Gastroesophageal sphincter (tissue), 4 donors: ENCODE results near the gene SMC1A. TPM values are rescaled to one million over a fixed set of nuclear protein-coding genes. Genes with fewer than 3 reads are reported as not detected.

Experiments used
- ATAC-seq: fragments of 150-250 bp; one replicate; pipeline ENCODE4 v1.9.1; 2016; ENCODE audit warnings: mild to moderate bottlenecking, moderate library complexity
- H3K27ac ChIP-seq, 4 donors: fragments of 200-600 bp; sonication (generic) in 3 of 4; 1 replicate in 3 of 4; 2 replicates in 1 of 4; pipeline ENCODE4 v1.5.1; 2016 to 2019
- H3K27me3 ChIP-seq: fragments of 200-600 bp; sonication (generic); one replicate; pipeline ENCODE4 v1.5.1; 2019
- H3K36me3 ChIP-seq, 2 donors: fragments of 200-600 bp; sonication (generic); one replicate each; pipeline ENCODE4 v1.5.1; 2019; ENCODE audit warnings: control low read depth in 1 of 2
- H3K4me1 ChIP-seq, 3 donors: fragments of 200-600 bp; sonication (generic); 1 replicate in 2 of 3; 2 replicates in 1 of 3; pipeline ENCODE4 v1.5.1; 2016 to 2019; ENCODE audit warnings: control low read depth in 2 of 3
- H3K4me3 ChIP-seq, 2 donors: fragments of 200-600 bp; sonication (generic); one replicate each; pipeline ENCODE4 v1.5.1; 2019; ENCODE audit warnings: mild to moderate bottlenecking in 1 of 2, moderate library complexity in 1 of 2
- H3K9me3 ChIP-seq, 3 donors: fragments of 200-600 bp; sonication (generic); one replicate each; pipeline ENCODE4 v1.5.1; 2017 to 2019; ENCODE audit warnings: control low read depth in 2 of 3
- CTCF ChIP-seq, 4 experiments: fragments of 200-600 bp in 2 of 4; fragments of 450-650 bp in 2 of 4; sonication (generic) in 1 of 4; IDR thresholded peaks; one replicate each; pipeline ENCODE4 v1.5.1; 2017 to 2019; ENCODE audit warnings: antibody characterized with exemption in 4 of 4, mild to moderate bottlenecking in 2 of 4, moderate library complexity in 2 of 4
- EP300 ChIP-seq: sonication (generic); formaldehyde crosslinking; IDR thresholded peaks from one replicate; pipeline ENCODE4 v1.6.1; 2017; ENCODE audit warnings: antibody characterized with exemption, mild to moderate bottlenecking
- POLR2A ChIP-seq, 2 donors: fragments of 450-650 bp; IDR thresholded peaks; one replicate each; pipeline ENCODE4 v1.6.1; 2017; ENCODE audit warnings: antibody characterized with exemption in 2 of 2, mild to moderate bottlenecking in 2 of 2, moderate library complexity in 1 of 2
- POLR2AphosphoS5 ChIP-seq: sonication (generic); formaldehyde crosslinking; IDR thresholded peaks from one replicate; pipeline ENCODE4 v1.6.1; 2017; ENCODE audit warnings: antibody characterized with exemption
- WGBS, 2 donors: methylation state at CpG; one replicate each; pipeline ENCODE4 v1.1.5; 2018; ENCODE audit warnings: low coverage in 1 of 2; 5-methylcytosine and 5-hydroxymethylcytosine counted together
- total RNA-seq, 4 donors: library from RNA; depleted of rRNA; stranded (reverse); fragments of >200 nt; gene quantifications; one replicate each; pipeline ENCODE4 v1.1.0, GENCODE V29; 2016

Gene SMC1A
- total RNA-seq, 4 donors from 2014 or later, result 28.4 to 56.0 (median 33.2) TPM

- TF ChIP-seq CTCF (IDR thresholded peaks at IDR 0.05), result no peak
- Histone ChIP-seq H3K4me1 (no peaks in the 10 kb centered on the region), H3K9me3 (no peaks in the 10 kb centered on the region), H3K27me3 (no peaks in the 10 kb centered on the region), H3K4me3 (no peak overlapping the region), H3K36me3 (peaks cover 0 to 99% of the 10 kb centered on the region in 2 donors), H3K27ac (no peak overlapping the region)
- 92 to 100% methylated on average over 5 to 7 of the region's 10 CpGs for WGBS, 2 donors
- ATAC-seq, result no peak
These were observed 18.9 kb downstream of the SMC1A start for GRCh38 chrX:53403535-53403934.

- no peaks in the 10 kb centered on the region for H3K27me3 ChIP-seq
- peaks cover 0 to 93% of the 10 kb centered on the region in 2 donors for H3K36me3 ChIP-seq
- H3K9me3 ChIP-seq, result no peaks in the 10 kb centered on the region
- no peak for TF ChIP-seq CTCF (IDR thresholded peaks at IDR 0.05)
- TF ChIP-seq POLR2AphosphoS5, result no peak
- no peak for TF ChIP-seq POLR2A (IDR thresholded peaks at IDR 0.05)
- no peak for TF ChIP-seq EP300
- no peak overlapping the region for H3K27ac ChIP-seq
- H3K4me1 ChIP-seq, result no peaks in the 10 kb centered on the region
- 83 to 100% methylated on average over 1 of the region's 1 CpG for WGBS, 2 donors
- ATAC-seq, result no peak
- no peak overlapping the region for H3K4me3 ChIP-seq
These were observed 24.2 kb downstream of the SMC1A start for GRCh38 chrX:53398216-53398615.

GRCh38 chrX:53395605-53396298 lies 26.7 kb downstream of the SMC1A start:
- peaks cover 0 to 83% of the 10 kb centered on the region in 2 donors for H3K36me3 ChIP-seq
- 89 to 100% methylated on average over 2 of the region's 2 CpGs for WGBS, 2 donors
- no peak overlapping the region for H3K4me3 ChIP-seq
- H3K27me3 ChIP-seq, result no peaks in the 10 kb centered on the region
- no peaks in the 10 kb centered on the region for H3K4me1 ChIP-seq
- H3K27ac ChIP-seq, result no peak overlapping the region
- no peaks in the 10 kb centered on the region for H3K9me3 ChIP-seq
- TF ChIP-seq POLR2A (IDR thresholded peaks at IDR 0.05) (no peak), POLR2AphosphoS5 (no peak), CTCF (IDR thresholded peaks at IDR 0.05) (no peak), EP300 (no peak)
- no peak for ATAC-seq

GRCh38 chrX:53383376-53384076 lies 38.9 kb downstream of the SMC1A start:
- no peak overlapping the region for H3K27ac ChIP-seq
- no CpG with 5 or more reads among the region's 4 CpGs for WGBS, 2 donors
- H3K4me3 ChIP-seq, result no peak overlapping the region
- H3K36me3 ChIP-seq, result peaks cover 0 to 80% of the 10 kb centered on the region in 2 donors
- no peaks in the 10 kb centered on the region for H3K9me3 ChIP-seq
- TF ChIP-seq CTCF (IDR thresholded peaks at IDR 0.05) (no peak), POLR2A (IDR thresholded peaks at IDR 0.05) (no peak), POLR2AphosphoS5 (no peak), EP300 (no peak)
- H3K27me3 ChIP-seq, result no peaks in the 10 kb centered on the region
- H3K4me1 ChIP-seq, result no peaks in the 10 kb centered on the region
- ATAC-seq, result no peak

- TF ChIP-seq CTCF (IDR thresholded peaks at IDR 0.05), result no peak
- TF ChIP-seq POLR2A (IDR thresholded peaks at IDR 0.05), result no peak
- no peak for TF ChIP-seq POLR2AphosphoS5
- TF ChIP-seq EP300, result no peak
- Histone ChIP-seq H3K4me3 (no peak overlapping the region), H3K27me3 (no peaks in the 10 kb centered on the region), H3K4me1 (no peaks in the 10 kb centered on the region), H3K36me3 (peaks cover 0 to 63% of the 10 kb centered on the region in 2 donors), H3K9me3 (no peaks in the 10 kb centered on the region), H3K27ac (no peak overlapping the region)
- WGBS, 2 donors, result 59% methylated on average over 3 of the region's 4 CpGs; no CpG with 5 or more reads in 1 of the 2 donors
- no peak for ATAC-seq
These were observed 42.7 kb downstream of the SMC1A start for GRCh38 chrX:53379747-53380146.
